Posterior cingulate gyrus (tissue), 11 donors: ENCODE measurements around the gene TUBGCP2.
"Not testable (repeated sequence)": the region's sequence is repeated elsewhere in the genome, so short reads cannot be mapped to it uniquely, and the experiment has no call there.

Experiments
- DNase-seq, 10 donors: peaks; one replicate each; pipeline versions ENCODE4 v3.0.0 to v3.0.0-alpha.2; 2020 to 2021; ENCODE audit warnings: mixed read lengths in 3 of 10
- intact Hi-C: fragments of 100-400 bp; cut with DNase I; formaldehyde crosslinking; loops from one replicate; pipeline ENCODE4 v1.15.1; 2023

TUBGCP2 gene

DNA sequence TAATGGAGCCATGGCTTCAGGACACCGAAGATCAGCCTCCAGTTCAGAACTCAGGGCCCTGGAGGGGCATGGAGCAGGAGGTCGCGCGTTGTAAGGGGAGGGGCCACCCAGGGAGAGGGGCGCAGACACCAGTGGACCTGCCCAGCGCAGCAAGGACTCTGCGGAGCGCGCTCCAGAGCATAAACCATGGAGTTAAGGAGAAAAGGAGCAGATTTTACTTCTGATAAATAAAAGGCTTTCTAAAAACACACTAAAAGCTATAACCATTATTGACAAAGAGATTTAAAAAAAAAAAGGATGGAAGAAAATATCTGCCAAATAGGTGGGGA is 17.5 kb upstream of the TUBGCP2 start:
- peak in 1 of 10 donors; percentile 66 for DNase-seq
- intact Hi-C loops, result loop anchor here (5.0 kb wide), 1 partner anchor 46 kb away; the partner anchor contains the start of gene ECHS1

DNA sequence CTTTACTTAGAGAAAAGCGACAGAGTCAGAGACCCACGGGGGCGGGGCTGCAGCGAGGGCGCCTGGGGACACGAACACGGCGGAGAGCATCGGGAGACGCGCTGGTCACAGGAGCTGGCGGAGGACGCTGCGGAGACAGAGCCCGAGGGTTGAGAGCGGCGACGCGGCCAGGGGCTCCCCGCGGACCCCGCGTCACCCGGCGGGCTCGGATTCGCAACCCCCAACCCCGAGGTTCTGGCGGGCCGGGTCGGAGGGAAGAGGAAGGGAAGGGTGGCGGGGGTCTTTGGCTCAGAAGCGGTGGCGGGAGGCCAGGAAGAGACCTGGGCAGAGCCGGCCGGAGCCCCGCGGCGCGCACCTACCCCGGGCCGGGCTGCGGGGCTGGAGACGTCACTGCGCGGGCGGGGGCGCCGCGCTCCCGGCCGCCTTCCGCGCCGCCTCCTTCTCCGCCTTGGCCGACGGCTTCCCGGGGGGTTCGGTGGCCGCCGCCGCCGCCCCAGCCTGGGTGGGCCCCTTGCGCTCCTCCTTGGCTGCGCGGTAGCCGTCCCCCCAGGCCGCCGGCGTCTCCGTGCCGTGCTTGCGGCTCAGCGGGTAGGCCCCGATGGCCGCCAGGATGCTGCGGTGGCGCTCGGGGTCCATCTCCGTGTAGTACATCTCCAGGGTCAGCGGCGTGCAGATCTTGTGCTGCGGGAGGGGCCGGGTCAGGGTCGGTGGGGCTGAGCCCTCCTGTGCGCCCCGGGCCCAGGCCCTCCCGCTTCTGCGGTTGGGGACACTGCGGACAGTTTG is 17.0 kb upstream of the TUBGCP2 start:
- intact Hi-C loops, result loop anchor here (5.0 kb wide), 1 partner anchor 47 kb away; the partner anchor contains the start of gene ECHS1
- DNase-seq, result peak in 4 of 10 donors; percentile 35 to 85 (median 66)

DNA sequence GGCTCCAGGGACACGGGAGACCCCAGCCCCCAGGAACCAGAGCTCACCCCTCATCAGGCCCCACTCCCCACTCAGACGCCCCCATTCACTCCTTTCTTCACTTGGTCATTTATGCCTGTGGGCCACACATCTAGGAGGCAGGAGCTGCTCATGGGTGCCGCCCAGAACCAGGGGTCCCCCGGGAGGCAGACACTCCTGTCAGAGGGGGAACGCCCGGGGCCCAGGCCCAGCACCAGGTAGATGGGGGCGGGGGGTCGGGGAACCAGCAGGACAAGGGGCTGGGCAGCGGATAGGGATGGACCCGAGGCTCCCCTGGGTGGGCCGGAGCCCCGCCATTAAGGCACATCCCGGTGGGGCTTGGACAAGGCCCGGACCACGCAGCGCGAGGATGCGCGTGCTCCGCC is 16.2 kb upstream of the TUBGCP2 start:
- intact Hi-C loops, result loop anchor here (5.0 kb wide), 1 partner anchor 47 kb away; the partner anchor contains the start of gene ECHS1
- DNase-seq, result peak in 1 of 10 donors; percentile 71

GRCh38 chr10:133324198-133324792 is 15.6 kb upstream of the TUBGCP2 start:
- DNase-seq, result peak in 7 of 10 donors; percentile 42 to 95 (median 72)
- intact Hi-C loops, result no loop called here

DNA sequence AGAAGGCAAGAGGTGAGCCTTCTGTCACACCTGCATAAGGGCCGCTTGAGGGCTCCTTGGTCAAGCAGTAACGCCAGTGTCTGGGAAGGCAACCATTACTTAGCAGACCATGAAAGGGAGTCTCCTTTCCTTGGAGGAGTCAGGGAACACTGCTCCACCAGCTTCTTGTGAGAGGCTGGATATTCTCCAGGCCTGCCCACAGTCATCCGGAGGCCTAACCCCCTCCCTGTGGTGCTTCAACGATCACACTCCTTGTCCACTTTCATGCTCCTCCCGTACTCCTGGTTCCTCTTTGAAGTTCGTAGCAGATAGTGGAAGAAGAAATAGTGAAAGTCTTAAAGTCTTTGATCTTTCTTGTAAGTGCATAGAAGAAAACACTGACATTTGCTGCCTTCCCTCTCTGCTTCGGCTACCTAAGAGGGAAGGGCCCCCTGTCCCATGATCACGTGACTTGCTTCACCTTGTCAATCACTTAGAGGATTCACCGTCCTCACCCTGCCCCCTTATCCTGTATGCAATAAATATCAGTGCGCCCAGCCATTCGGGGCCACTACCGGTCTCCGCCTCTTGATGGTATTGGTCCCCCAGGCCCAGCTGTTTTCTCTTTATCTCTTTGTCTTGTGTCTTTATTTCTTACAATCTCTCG is 13.5 kb upstream of the TUBGCP2 start:
- intact Hi-C loops, result not testable (repeated sequence)
- DNase-seq, result peak in 1 of 10 donors; percentile 14

- DNase-seq, result peak in 1 of 10 donors; percentile 14
- intact Hi-C loops, result not testable (repeated sequence)
Observed at GRCh38 chr10:133320852-133321422, 12.3 kb upstream of the TUBGCP2 start.

DNA sequence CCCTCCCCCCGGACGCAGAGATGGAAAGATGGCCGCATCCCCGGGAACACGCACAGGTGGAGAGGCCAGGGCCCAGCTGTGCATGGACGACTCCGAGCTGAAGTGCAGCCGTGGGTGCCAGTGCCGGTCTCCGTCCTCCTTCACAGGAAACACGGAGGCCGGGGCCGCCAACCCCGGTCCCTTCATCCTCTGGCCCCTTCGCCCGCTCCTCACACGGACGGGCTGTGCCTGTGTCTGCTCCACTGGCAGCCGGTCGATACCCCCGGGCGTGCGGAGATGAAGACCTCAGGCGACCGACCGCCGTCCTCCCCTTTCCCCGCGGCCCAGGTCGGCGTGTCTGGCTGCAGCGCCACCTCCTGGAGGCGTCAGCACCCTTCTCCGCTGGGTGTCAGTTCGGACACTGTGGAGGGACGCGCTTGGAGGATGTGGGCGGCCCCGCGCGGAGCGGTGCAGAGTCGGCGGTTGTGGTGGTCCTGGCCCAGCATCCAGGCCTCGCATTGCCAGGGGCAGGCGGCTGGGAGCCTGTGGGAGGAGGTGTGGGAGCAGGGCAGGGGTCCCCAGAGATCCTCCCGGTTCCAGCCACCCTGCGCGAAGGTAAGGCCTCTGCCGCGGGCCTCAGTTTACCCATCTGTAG is 9.9 kb upstream of the TUBGCP2 start:
- intact Hi-C loops, result no loop called here
- peak in 9 of 10 donors; percentile 52 to 94 (median 67) for DNase-seq

GRCh38 chr10:133316732-133317131 is 8.1 kb upstream of the TUBGCP2 start:
- intact Hi-C loops, result no loop called here
- peak in 2 of 10 donors; percentile 15 to 22 for DNase-seq

- intact Hi-C loops, result no loop called here
- DNase-seq, result peak in 2 of 10 donors; percentile 10 to 48
Observed at GRCh38 chr10:133316266-133316665, 7.6 kb upstream of the TUBGCP2 start.

DNA sequence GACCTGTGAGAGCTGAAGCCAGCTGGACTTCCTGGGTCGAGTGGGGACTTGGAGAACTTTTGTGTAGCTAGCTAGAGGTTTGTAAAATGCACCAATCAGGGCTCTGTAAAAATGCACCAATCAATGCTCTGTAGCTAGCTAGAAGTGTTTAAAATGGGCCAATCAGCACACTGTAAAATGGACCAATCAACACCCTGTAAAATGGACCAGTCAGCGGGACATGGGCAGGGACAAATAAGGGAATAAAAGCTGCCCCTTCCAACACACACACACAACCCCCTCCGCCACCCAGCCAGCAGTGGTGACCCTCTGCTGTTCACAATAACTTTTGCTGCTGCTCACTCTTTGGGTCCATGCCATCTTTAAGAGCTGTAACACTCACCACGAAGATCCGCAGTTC is 7.2 kb upstream of the TUBGCP2 start:
- peak in 3 of 10 donors; percentile 30 to 67 (median 52) for DNase-seq

GRCh38 chr10:133314911-133315310 is 6.2 kb upstream of the TUBGCP2 start:
- peak in 2 of 10 donors; percentile 80 to 82 for DNase-seq
- intact Hi-C loops, result no loop called here

More for the DNA sequence above, 7.2 kb upstream of the TUBGCP2 start:
- intact Hi-C loops, result no loop called here

DNA sequence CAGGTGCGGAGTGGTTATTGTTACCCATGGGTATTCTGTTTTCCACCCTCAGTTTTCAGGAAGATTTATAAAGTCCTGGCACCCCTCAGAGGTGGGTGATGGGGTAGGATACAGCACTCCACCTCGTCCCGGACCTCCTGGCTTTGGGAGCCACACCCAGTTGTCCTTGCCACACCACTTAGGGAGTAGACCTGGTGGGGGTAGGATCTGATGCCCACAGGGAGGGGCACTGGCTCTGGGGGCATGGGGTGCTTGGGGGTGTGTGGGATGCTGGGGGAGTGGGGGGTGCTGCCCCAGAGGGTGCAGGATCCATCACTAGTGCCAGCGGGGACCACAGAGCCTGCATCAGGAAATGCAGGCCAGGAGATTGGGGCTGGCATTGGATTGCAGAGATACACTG is 4.5 kb upstream of the TUBGCP2 start:
- intact Hi-C loops, result no loop called here

DNA sequence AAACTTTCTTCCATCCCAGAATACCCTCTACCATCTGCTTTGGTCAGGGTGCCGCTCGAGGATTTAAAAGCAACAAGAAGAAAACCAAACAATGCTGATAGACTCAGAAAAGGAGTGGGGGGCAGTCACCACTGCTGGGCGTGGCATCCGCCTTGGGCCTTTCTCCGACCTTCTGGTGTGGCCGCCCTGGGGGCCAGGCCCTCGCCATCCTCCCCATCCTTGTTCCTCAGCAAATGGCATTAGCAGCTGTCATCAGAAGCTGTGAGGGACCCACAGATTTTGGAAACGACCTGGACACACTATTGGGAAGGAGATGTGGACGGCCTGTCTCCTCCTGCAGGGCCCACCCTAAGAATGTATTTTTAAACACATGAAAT is 4.1 kb upstream of the TUBGCP2 start:
- intact Hi-C loops, result no loop called here
- peak in 2 of 10 donors; percentile 59 to 70 for DNase-seq

More for the DNA sequence above, 4.5 kb upstream of the TUBGCP2 start:
- no peak for DNase-seq

GRCh38 chr10:133312016-133312768 is 3.5 kb upstream of the TUBGCP2 start:
- DNase-seq, result peak in 2 of 10 donors; percentile 42 to 63
- intact Hi-C loops, result no loop called here

DNA sequence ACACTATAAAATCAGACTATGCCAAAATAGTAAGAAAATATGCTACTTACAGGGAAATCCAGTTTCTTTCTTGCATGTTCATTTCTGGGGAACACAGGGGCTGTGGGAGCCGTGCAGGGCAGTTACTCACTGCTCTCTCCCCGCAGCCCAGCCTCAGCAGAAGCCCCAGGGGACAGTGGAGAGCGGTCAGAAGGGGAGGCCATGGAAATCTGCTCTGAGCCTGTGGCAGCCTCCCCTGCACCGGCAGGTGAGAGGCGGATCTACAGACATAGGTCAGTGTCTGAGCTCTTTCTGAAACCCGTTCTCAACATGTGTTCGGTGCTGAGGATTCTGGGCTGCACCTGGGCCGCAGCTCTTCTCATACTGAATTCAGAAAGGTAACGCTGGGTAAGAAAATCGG is 2.9 kb upstream of the TUBGCP2 start:
- intact Hi-C loops, result no loop called here
- peak in 2 of 10 donors; percentile 7 to 79 for DNase-seq

GRCh38 chr10:133310789-133311188 is 2.1 kb upstream of the TUBGCP2 start:
- intact Hi-C loops, result no loop called here
- peak in 2 of 10 donors; percentile 9 to 32 for DNase-seq

DNA sequence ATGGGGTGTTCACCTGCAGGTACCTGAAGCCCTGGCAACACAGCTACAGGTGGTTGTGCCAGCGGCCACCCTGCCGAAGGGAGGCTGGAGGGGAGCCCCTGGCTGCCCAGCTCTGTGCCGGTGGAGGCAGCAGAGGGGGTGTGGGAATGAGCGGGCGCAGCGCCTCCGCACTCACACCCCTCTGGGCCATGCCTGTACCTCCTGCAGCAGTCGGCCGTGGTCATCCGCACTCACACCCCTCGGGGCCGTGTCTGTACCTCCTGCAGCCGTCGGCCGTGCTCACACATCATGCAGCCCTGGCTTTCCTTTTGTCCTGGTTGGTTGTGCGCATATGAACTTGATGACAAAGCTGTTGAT is 1.7 kb upstream of the TUBGCP2 start:
- intact Hi-C loops, result no loop called here
- DNase-seq, result peak in 2 of 10 donors; percentile 66 to 70

DNA sequence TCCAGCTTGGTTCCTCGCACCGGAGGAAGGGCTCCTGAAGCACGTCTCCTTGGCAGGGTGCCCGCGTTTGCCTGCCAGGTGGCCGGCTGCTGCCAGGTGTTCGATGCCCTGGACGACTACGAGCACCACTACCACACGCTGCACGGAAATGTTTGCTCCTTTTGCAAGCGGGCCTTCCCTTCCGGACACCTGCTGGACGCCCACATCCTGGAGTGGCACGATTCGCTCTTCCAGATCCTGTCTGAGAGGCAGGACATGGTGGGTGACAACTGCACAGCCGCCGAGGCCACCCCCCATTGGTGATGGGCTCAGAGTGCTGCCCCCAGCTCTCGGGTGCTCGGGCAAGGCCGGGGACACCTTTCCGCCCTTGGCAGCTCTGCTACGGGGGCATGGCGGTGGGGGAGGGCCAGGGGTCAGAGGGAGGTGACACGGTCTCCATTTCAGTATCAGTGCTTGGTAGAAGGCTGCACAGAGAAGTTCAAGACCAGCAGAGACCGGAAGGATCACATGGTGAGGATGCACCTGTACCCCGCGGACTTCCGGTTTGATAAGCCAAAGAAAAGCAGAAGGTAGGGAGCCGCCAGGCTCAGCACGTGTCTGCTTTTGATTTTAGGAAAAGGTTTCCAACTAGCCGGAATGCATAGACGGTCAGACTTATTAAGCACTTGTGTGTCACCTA is 1.2 kb upstream of the TUBGCP2 start:
- DNase-seq, result peak in 2 of 10 donors; percentile 67 to 86
- intact Hi-C loops, result no loop called here

DNA sequence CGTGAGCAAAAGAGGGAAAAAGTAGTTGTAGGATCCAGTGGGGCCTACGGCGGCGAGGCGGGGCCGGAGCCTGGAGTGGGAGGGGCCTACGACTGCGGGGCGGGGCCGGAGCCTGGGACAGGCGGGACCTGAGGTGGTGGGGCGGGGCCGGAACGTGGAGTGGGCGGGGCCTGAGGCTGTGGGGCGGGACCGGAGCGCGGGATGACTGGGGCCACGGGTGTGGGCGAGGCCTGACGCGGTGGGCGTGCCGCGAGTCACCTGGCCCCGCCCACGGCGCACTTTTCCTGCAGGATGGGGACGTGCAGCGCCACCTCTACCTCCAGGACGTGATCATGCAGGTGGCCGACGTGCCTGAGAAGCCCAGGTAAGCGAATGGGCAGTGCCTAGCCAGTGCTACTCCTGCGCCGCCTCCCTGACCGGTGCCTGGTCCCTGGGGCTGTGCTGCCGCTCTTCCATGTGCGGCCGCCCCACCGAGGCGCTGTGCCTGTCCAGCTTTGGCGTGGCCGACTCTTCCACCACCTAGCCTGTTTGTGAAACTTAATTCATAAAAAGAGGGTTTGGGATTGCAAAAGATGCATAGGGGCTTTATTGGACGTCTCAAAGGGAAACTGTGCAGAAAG is 538 bp upstream of the TUBGCP2 start:
- intact Hi-C loops, result no loop called here
- peak; percentile 83 to 99 (median 88) for DNase-seq
